Left ventricle myocardium superior (tissue), 1 donor: Measurements from ENCODE around the gene GTF2A2. TPM values are rescaled to one million over a fixed set of nuclear protein-coding genes. Genes with fewer than 3 reads are reported as not detected.

Experiments
- ATAC-seq: fragments of 200-7000 bp; cut with Tn5 transposase; one replicate; pipeline ENCODE4 v1.9.1; 2020; ENCODE audit warnings: mild to moderate bottlenecking, moderate library complexity
- DNase-seq: peaks from one replicate; pipeline ENCODE4 v3.0.0-alpha.2; 2020
- intact Hi-C: fragments of 100-400 bp; cut with micrococcal nuclease; formaldehyde crosslinking; loops from one replicate; pipeline ENCODE4 v1.11.0; 2022
- total RNA-seq: library from RNA; stranded (reverse); fragmentation: NEBNext Ultra II Directional; extraction: Animal tissue kit (Norgen Biotek cat#: 25700); gene quantifications from one replicate; pipeline ENCODE4 v1.2.1, GENCODE V29; 2021
- donor health status: DM: no; HTN: yes; CAD: no; lungs with severe emphysema.

The GTF2A2 gene
- total RNA-seq, 1 donor from 2014 or later = 121 TPM

GRCh38 chr15:59611276-59612260 lies 45.7 kb downstream of the GTF2A2 start, which contains the start of gene GCNT3:
TSS of gene GCNT3 (plus strand) at chr15:59611783. CDS start at chr15:59618239, 6,456 bp downstream.
- intact Hi-C loops = no loop called here
- ATAC-seq (no peak), DNase-seq (no peak)

- DNase-seq (no peak), ATAC-seq (no peak)
- intact Hi-C loops = no loop called here
Observed at GRCh38 chr15:59609730-59610712, 47.3 kb downstream of the GTF2A2 start.

GRCh38 chr15:59605994-59606393 lies 51.3 kb downstream of the GTF2A2 start:
- intact Hi-C loops = no loop called here
- ATAC-seq = no peak
- DNase-seq = no peak

- no peak for DNase-seq
- intact Hi-C loops = no loop called here
- no peak for ATAC-seq
Observed at GRCh38 chr15:59598461-59598860, 58.9 kb downstream of the GTF2A2 start.

GRCh38 chr15:59596640-59597039 lies 60.7 kb downstream of the GTF2A2 start:
- DNase-seq (no peak), ATAC-seq (no peak)
- intact Hi-C loops = no loop called here

GRCh38 chr15:59595434-59595915 lies 61.8 kb downstream of the GTF2A2 start:
- intact Hi-C loops = no loop called here

GRCh38 chr15:59594991-59595390 lies 62.3 kb downstream of the GTF2A2 start:
- intact Hi-C loops = no loop called here
- ATAC-seq (no peak), DNase-seq (no peak)

More at GRCh38 chr15:59595434-59595915, 61.8 kb downstream of the GTF2A2 start:
- ATAC-seq = no peak
- no peak for DNase-seq

GRCh38 chr15:59594493-59594942 lies 62.8 kb downstream of the GTF2A2 start:
- ATAC-seq = peak; percentile 82
- intact Hi-C loops = no loop called here
- no peak for DNase-seq

GRCh38 chr15:59591356-59591755 lies 66.0 kb downstream of the GTF2A2 start:
- DNase-seq (no peak), ATAC-seq (no peak)
- intact Hi-C loops = no loop called here

- ATAC-seq = no peak
- intact Hi-C loops = no loop called here
- DNase-seq = no peak
Observed at GRCh38 chr15:59590027-59590426, 67.3 kb downstream of the GTF2A2 start.

Other genes starting within 250 kb of the GTF2A2 start
- 11.0 TPM for gene FAM81A, start 219.3 kb downstream of the GTF2A2 start, total RNA-seq
- gene GCNT3, start 45.7 kb downstream of the GTF2A2 start, total RNA-seq = not detected
- 70.9 TPM for gene BNIP2, start 31.8 kb upstream of the GTF2A2 start, total RNA-seq